ENCODE results near the gene TTLL4.

Gene TTLL4, protein sequence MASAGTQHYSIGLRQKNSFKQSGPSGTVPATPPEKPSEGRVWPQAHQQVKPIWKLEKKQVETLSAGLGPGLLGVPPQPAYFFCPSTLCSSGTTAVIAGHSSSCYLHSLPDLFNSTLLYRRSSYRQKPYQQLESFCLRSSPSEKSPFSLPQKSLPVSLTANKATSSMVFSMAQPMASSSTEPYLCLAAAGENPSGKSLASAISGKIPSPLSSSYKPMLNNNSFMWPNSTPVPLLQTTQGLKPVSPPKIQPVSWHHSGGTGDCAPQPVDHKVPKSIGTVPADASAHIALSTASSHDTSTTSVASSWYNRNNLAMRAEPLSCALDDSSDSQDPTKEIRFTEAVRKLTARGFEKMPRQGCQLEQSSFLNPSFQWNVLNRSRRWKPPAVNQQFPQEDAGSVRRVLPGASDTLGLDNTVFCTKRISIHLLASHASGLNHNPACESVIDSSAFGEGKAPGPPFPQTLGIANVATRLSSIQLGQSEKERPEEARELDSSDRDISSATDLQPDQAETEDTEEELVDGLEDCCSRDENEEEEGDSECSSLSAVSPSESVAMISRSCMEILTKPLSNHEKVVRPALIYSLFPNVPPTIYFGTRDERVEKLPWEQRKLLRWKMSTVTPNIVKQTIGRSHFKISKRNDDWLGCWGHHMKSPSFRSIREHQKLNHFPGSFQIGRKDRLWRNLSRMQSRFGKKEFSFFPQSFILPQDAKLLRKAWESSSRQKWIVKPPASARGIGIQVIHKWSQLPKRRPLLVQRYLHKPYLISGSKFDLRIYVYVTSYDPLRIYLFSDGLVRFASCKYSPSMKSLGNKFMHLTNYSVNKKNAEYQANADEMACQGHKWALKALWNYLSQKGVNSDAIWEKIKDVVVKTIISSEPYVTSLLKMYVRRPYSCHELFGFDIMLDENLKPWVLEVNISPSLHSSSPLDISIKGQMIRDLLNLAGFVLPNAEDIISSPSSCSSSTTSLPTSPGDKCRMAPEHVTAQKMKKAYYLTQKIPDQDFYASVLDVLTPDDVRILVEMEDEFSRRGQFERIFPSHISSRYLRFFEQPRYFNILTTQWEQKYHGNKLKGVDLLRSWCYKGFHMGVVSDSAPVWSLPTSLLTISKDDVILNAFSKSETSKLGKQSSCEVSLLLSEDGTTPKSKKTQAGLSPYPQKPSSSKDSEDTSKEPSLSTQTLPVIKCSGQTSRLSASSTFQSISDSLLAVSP

DNA sequence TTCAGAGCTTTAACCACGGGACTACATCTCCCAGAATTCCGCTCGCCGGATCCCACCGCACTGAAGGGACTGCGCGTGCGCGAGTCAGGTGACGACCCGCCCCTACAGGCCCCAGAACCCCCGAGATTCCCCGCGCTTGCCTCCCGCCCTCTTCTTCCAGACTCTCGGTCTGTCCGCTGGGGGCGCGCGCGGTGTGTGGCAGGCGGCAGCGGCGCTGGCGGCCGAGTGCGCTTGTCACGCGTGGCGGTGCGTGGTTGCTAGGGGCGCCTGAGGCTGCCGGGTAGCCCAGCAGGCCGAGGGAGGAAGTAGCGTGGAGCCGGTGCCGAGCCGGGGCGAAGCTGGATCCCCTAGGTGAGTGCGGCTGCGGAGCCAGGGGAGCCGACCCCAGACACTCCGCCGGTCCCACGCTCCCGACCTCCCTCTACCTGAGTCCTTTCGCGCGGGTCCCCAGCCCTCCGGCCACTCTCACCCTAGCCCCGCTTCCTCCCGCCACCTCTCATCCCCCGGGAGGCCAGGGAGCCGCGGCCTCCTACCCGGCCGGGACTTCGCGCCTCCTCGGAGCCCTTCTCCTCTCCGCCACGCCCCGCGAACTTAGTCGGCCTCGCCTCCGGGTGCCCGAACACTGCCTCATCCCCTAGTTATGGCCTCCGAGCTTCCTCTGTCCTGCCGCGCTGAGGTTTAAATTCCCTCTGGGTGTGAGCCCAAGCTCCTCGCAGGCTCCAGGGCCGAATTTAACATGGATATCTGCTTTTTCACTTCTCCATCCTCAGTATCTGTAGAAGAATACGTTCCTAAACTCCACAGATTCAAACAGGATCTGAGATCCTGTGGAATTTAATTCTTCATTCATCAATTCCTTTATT, at the start of gene TTLL4:
TSS of gene TTLL4 (plus strand) at position 149 of the 863 bp plus-strand sequence. CDS start 26,842 bp downstream, outside the sequence.
- peak within 1 kb of the TSS; percentile 87 for H3K4me3 ChIP-seq (ENCODE audit: control insufficient read depth, low read depth, low read length)
- DNase-seq (ENCODE audit: low read depth), result peak; percentile 93
- TF ChIP-seq, protein P1, sequence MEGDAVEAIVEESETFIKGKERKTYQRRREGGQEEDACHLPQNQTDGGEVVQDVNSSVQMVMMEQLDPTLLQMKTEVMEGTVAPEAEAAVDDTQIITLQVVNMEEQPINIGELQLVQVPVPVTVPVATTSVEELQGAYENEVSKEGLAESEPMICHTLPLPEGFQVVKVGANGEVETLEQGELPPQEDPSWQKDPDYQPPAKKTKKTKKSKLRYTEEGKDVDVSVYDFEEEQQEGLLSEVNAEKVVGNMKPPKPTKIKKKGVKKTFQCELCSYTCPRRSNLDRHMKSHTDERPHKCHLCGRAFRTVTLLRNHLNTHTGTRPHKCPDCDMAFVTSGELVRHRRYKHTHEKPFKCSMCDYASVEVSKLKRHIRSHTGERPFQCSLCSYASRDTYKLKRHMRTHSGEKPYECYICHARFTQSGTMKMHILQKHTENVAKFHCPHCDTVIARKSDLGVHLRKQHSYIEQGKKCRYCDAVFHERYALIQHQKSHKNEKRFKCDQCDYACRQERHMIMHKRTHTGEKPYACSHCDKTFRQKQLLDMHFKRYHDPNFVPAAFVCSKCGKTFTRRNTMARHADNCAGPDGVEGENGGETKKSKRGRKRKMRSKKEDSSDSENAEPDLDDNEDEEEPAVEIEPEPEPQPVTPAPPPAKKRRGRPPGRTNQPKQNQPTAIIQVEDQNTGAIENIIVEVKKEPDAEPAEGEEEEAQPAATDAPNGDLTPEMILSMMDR (conservative IDR thresholded peaks at IDR 0.05; ENCODE audit: control insufficient read depth, insufficient read depth, low read depth, low read length), result peak; percentile 32

DNA sequence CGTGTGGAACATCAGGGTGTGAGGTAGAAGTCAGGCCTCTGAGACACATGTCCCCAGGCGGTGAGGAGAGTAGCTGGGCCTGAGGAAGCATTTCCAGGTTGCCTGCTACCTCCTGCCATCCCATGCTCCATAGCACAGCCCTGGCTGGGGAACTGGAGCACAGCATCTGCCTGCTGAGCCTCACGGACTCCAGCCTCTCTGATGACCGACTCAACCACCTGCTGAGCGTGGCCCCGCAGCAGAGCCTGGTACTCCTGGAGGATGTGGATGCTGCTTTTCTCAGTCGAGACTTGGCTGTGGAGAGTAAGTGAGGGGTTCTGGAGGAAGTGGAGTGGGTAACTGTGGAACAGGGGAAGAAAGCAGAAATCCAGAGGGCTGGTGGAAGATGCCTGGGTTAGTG, 48.3 kb upstream of the TTLL4 start:
- no peak overlapping the region for H3K4me3 ChIP-seq (ENCODE audit: control insufficient read depth, low read depth, low read length)
- TF ChIP-seq, protein P1 (conservative IDR thresholded peaks at IDR 0.05; ENCODE audit: control insufficient read depth, insufficient read depth, low read depth, low read length), result no peak
- DNase-seq (ENCODE audit: low read depth), result no peak

DNA sequence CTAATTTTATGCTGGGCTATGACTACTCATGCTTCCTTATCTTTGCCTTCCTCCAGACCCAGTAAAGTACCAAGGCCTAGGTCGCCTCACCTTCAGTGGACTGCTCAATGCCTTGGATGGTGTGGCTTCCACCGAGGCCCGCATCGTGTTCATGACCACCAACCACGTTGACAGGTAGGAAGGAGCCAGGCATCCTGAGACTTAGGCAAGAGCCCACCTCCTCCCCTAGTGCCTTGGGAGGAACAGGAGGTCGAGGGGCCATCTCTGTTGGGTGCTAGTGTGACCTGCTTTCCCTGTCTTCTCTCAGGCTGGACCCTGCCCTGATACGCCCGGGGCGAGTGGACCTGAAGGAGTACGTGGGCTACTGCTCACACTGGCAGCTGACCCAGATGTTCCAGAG, 47.8 kb upstream of the TTLL4 start:
- no peak overlapping the region for H3K4me3 ChIP-seq (ENCODE audit: control insufficient read depth, low read depth, low read length)
- TF ChIP-seq, protein P1 (conservative IDR thresholded peaks at IDR 0.05; ENCODE audit: control insufficient read depth, insufficient read depth, low read depth, low read length), result no peak
- no peak for DNase-seq (ENCODE audit: low read depth)

DNA sequence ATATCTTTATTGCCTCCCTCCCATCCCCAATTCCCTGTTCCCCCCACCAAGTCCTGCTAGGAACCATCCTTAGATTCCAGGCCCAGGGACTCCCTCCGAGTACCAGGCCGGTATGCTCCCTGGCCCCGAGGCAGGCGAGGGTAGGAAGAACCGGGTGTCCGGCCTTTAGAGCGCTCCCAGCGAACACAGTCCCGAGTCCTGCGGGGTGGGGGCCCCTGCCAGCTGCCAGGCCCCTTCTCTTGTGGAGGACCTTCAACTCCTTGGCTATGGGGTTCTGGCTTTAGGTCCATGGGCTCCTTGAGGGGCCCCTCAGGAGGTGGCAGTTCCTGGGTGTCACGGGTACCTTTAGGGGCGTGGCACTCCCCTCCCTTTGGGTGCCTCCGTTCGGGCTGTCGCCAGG, 46.7 kb upstream of the TTLL4 start:
- TF ChIP-seq, protein P1 (conservative IDR thresholded peaks at IDR 0.05; ENCODE audit: control insufficient read depth, insufficient read depth, low read depth, low read length), result no peak
- H3K4me3 ChIP-seq (ENCODE audit: control insufficient read depth, low read depth, low read length), result no peak overlapping the region
- DNase-seq (ENCODE audit: low read depth), result no peak

DNA sequence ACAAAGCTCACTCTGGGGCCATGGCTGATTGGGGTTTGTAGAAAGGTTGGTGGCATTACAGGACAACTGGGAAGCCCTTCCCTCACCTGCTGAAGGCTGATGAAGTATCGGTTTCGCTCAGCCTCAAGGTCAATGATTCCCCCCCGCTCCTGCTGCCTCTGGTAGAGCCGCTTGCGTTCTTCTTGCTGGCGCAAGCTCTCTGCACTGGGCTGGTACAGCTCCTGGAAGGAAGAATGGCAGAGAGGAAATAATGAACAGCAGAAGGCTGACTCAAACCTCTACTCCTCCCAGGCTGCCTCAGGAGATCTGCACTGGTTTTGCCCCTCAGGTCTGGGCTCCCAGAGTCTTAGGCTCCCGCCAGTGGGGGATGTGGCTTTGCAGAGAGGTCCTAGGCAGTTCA, 46.0 kb upstream of the TTLL4 start:
- TF ChIP-seq, protein P1 (conservative IDR thresholded peaks at IDR 0.05; ENCODE audit: control insufficient read depth, insufficient read depth, low read depth, low read length), result no peak
- no peak overlapping the region for H3K4me3 ChIP-seq (ENCODE audit: control insufficient read depth, low read depth, low read length)
- DNase-seq (ENCODE audit: low read depth), result no peak
